Keratinocyte (primary cell): Measurements from ENCODE around the gene ATRNL1. TPM values are rescaled to one million over a fixed set of nuclear protein-coding genes. Genes with fewer than 3 reads are reported as not detected.

Source experiments
- DNase-seq: peaks from one replicate; pipeline ENCODE4 v3.0.0-alpha.2; 2011; ENCODE audit warnings: low read depth, missing footprints, low spot score
- FAIRE-seq: peaks from 2 replicates; lab custom pipeline; 2011; peaks lifted over from hg19 to GRCh38; lab: Jason Lieb, UNC
- H2AFZ ChIP-seq: 2 replicates; pipeline ENCODE4 v1.6.0; 2012; ENCODE audit warnings: low read length, control low read depth, inconsistent platforms; ENCODE audit not compliant: control insufficient read depth
- H3K27ac ChIP-seq: 2 replicates; pipeline ENCODE4 v1.5.1; 2011; ENCODE audit warnings: low read length; ENCODE audit not compliant: control insufficient read depth, insufficient read depth
- H3K27me3 ChIP-seq: 3 replicates; pipeline ENCODE4 v1.6.0; 2011; ENCODE audit warnings: low read length; ENCODE audit not compliant: control insufficient read depth, insufficient read depth; ENCODE audit errors: extremely low read depth
- H3K36me3 ChIP-seq, 2 experiments: 2 replicates in 1 of 2; 3 replicates in 1 of 2; pipeline ENCODE4 v1.5.1; 2011; ENCODE audit warnings: low read length in 2 of 2, mild to moderate bottlenecking in 1 of 2; ENCODE audit not compliant: control insufficient read depth in 2 of 2, insufficient read depth in 2 of 2; ENCODE audit errors: extremely low read depth in 1 of 2
- H3K4me1 ChIP-seq: 3 replicates; pipeline ENCODE4 v1.5.1; 2011; ENCODE audit warnings: low read length; ENCODE audit not compliant: control insufficient read depth, insufficient read depth; ENCODE audit errors: extremely low read depth
- H3K4me2 ChIP-seq: 3 replicates; pipeline ENCODE4 v1.6.0; 2011; ENCODE audit warnings: low read depth, low read length; ENCODE audit not compliant: control insufficient read depth, insufficient read depth; ENCODE audit errors: extremely low read depth
- H3K4me3 ChIP-seq, 3 experiments: fragments of 200-600 bp in 1 of 3; sonication (generic) in 1 of 3; 2 replicates in 2 of 3; 3 replicates in 1 of 3; pipeline ENCODE4 v1.5.1; 2011 to 2016; ENCODE audit warnings: low read length in 3 of 3, mild to moderate bottlenecking in 3 of 3, control low read depth in 2 of 3, inconsistent platforms in 1 of 3, low read depth in 1 of 3, mixed read lengths in 1 of 3, mixed run types in 1 of 3, moderate library complexity in 1 of 3; ENCODE audit not compliant: control insufficient read depth in 2 of 3, insufficient read depth in 2 of 3; ENCODE audit errors: extremely low read depth in 1 of 3
- H3K79me2 ChIP-seq: 2 replicates; pipeline ENCODE4 v1.6.0; 2012; ENCODE audit warnings: low read length; ENCODE audit not compliant: control insufficient read depth, insufficient read depth
- H3K9ac ChIP-seq: 3 replicates; pipeline ENCODE4 v1.6.0; 2011; ENCODE audit warnings: low read length; ENCODE audit not compliant: control insufficient read depth, insufficient read depth; ENCODE audit errors: extremely low read depth
- H3K9me1 ChIP-seq: 3 replicates; pipeline ENCODE4 v1.6.0; 2011; ENCODE audit warnings: low read length; ENCODE audit not compliant: control insufficient read depth, insufficient read depth; ENCODE audit errors: extremely low read depth
- H3K9me3 ChIP-seq: 2 replicates; pipeline ENCODE4 v1.5.1; 2012; ENCODE audit warnings: low read depth, low read length; ENCODE audit not compliant: control insufficient read depth
- H4K20me1 ChIP-seq: 3 replicates; pipeline ENCODE4 v1.6.0; 2011; ENCODE audit warnings: low read length; ENCODE audit not compliant: control insufficient read depth, insufficient read depth; ENCODE audit errors: extremely low read depth
- CTCF ChIP-seq, 3 experiments: IDR thresholded peaks in 1 of 3; conservative IDR thresholded peaks in 1 of 3; optimal IDR thresholded peaks in 1 of 3; 2 replicates in 2 of 3; 3 replicates in 1 of 3; pipeline versions ENCODE3 to v1.5.1; 2011; ENCODE audit warnings: low read length in 3 of 3, mild to moderate bottlenecking in 3 of 3, moderate library complexity in 2 of 3, control low read depth in 1 of 3, inconsistent platforms in 1 of 3; ENCODE audit not compliant: insufficient read depth in 2 of 3; ENCODE audit errors: extremely low read depth in 1 of 3
- EZH2 ChIP-seq: IDR thresholded peaks from one replicate; pipeline ENCODE4 v1.6.1; 2012; ENCODE audit warnings: inconsistent platforms, mild to moderate bottlenecking, low read length, moderate library complexity
- dilution Hi-C: fragments of 300-500 bp; cut with MboI; formaldehyde crosslinking; loops from one replicate; pipeline ENCODE4 v1.7.0; 2020; ENCODE audit warnings: low sequenced_read_pairs; ENCODE audit not compliant: extremely low pct_ligation_motif_present
- polyA plus RNA-seq, 5 experiments: library from polyadenylated mRNA; depleted of rRNA in 3 of 5; stranded (reverse) in 3 of 5; stranded (forward) in 1 of 5; unstranded in 1 of 5; fragments of >200 nt; gene quantifications; 1 replicate in 1 of 5; 2 replicates in 3 of 5; 3 replicates in 1 of 5; pipeline versions ENCODE4 v1.2.1 to v1.2.3, GENCODE V29; 2011 to 2012; ENCODE audit warnings: missing spikeins in 2 of 5, low read depth in 1 of 5, low replicate concordance in 1 of 5

ATRNL1 gene
- polyA plus RNA-seq, 1 donor (not counting 4 experiments of a cell fraction or from before 2014, with no cell fraction given), result 0.07 TPM

GRCh38 chr10:115976342-115976741, 883.2 kb downstream of the ATRNL1 start:
- H3K27me3 ChIP-seq, result no peaks in the 10 kb centered on the region
- no peak overlapping the region for H3K9ac ChIP-seq
- no peaks in the 10 kb centered on the region for H3K9me1 ChIP-seq
- H2AFZ ChIP-seq, result no peak overlapping the region
- no peak overlapping the region for H3K27ac ChIP-seq
- dilution Hi-C loops, result no loop called here
- no peak for FAIRE-seq
- DNase-seq, result no peak
- no peaks in the 10 kb centered on the region for H3K9me3 ChIP-seq
- no peaks in the 10 kb centered on the region for H4K20me1 ChIP-seq
- no peak overlapping the region for H3K4me2 ChIP-seq
- no peaks in the 10 kb centered on the region for H3K36me3 ChIP-seq
- no peaks in the 10 kb centered on the region for H3K79me2 ChIP-seq
- H3K4me3 ChIP-seq, result no peak overlapping the region
- no peak for TF ChIP-seq EZH2
- no peak for TF ChIP-seq CTCF (optimal IDR thresholded peaks at IDR 0.05 in 1 of 3, IDR thresholded peaks at IDR 0.05 in 1 of 3, conservative IDR thresholded peaks at IDR 0.05 in 1 of 3; ENCODE audit: extremely low read depth in 1 of 3, insufficient read depth in 2 of 3, low read length in 3 of 3)
- no peaks in the 10 kb centered on the region for H3K4me1 ChIP-seq

GRCh38 chr10:115977855-115978254, 884.7 kb downstream of the ATRNL1 start:
- no peaks in the 10 kb centered on the region for H4K20me1 ChIP-seq
- DNase-seq (no peak), FAIRE-seq (no peak)
- H3K4me1 ChIP-seq, result no peaks in the 10 kb centered on the region
- H3K9ac ChIP-seq, result no peak overlapping the region
- H3K27ac ChIP-seq, result no peak overlapping the region
- no peaks in the 10 kb centered on the region for H3K9me1 ChIP-seq
- no peaks in the 10 kb centered on the region for H3K27me3 ChIP-seq
- no peaks in the 10 kb centered on the region for H3K9me3 ChIP-seq
- TF ChIP-seq CTCF (optimal IDR thresholded peaks at IDR 0.05 in 1 of 3, IDR thresholded peaks at IDR 0.05 in 1 of 3, conservative IDR thresholded peaks at IDR 0.05 in 1 of 3; ENCODE audit: extremely low read depth in 1 of 3, insufficient read depth in 2 of 3, low read length in 3 of 3) (no peak), EZH2 (no peak)
- H3K4me3 ChIP-seq, result no peak overlapping the region
- dilution Hi-C loops, result no loop called here
- no peak overlapping the region for H3K4me2 ChIP-seq
- no peak overlapping the region for H2AFZ ChIP-seq
- H3K79me2 ChIP-seq, result no peaks in the 10 kb centered on the region
- no peaks in the 10 kb centered on the region for H3K36me3 ChIP-seq
